Esophagus muscularis mucosa (tissue), 4 donors: ENCODE measurements around the gene PRRG1.

ENCODE experiments used
- EP300 ChIP-seq: sonication (generic); formaldehyde crosslinking; IDR thresholded peaks from one replicate; pipeline ENCODE4 v1.6.1; 2017; ENCODE audit warnings: antibody characterized with exemption
- POLR2AphosphoS5 ChIP-seq, 2 donors: sonication (generic); formaldehyde crosslinking; IDR thresholded peaks; one replicate each; pipeline ENCODE4 v1.6.1; 2017; ENCODE audit warnings: antibody characterized with exemption in 2 of 2
- TF ChIP-seq, protein P1 (sequence below), 3 experiments: fragments of 200-600 bp in 2 of 3; fragments of 450-650 bp in 1 of 3; sonication (generic) in 2 of 3; IDR thresholded peaks; one replicate each; pipeline ENCODE4 v1.5.1; 2017 to 2019; ENCODE audit warnings: antibody characterized with exemption in 3 of 3, mild to moderate bottlenecking in 2 of 3, moderate library complexity in 1 of 3

DNA sequence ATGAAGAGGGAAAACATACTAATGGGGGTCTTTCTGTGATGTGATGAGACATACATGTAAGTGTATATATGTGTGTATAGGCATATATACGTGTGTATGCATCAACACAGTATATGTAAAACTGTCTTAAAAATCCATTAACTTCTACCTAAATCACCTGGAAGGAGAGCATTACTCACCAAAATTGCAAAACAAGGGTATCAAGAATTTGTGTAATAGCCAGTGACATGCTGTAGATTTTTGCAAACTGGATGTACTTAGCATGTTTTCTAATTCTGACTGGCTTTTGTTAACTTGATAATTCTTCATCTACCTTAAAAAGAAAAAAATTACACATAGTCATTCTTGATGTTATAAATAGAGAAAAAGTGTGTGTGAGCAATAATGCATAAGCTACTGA is 104.7 kb downstream of the PRRG1 start:
- no peak for TF ChIP-seq EP300
- TF ChIP-seq POLR2AphosphoS5 (IDR thresholded peaks at IDR 0.05), result no peak
- TF ChIP-seq, protein P1, sequence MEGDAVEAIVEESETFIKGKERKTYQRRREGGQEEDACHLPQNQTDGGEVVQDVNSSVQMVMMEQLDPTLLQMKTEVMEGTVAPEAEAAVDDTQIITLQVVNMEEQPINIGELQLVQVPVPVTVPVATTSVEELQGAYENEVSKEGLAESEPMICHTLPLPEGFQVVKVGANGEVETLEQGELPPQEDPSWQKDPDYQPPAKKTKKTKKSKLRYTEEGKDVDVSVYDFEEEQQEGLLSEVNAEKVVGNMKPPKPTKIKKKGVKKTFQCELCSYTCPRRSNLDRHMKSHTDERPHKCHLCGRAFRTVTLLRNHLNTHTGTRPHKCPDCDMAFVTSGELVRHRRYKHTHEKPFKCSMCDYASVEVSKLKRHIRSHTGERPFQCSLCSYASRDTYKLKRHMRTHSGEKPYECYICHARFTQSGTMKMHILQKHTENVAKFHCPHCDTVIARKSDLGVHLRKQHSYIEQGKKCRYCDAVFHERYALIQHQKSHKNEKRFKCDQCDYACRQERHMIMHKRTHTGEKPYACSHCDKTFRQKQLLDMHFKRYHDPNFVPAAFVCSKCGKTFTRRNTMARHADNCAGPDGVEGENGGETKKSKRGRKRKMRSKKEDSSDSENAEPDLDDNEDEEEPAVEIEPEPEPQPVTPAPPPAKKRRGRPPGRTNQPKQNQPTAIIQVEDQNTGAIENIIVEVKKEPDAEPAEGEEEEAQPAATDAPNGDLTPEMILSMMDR (IDR thresholded peaks at IDR 0.05), result no peak
